Measurements from ENCODE around the gene COL13A1.

Gene COL13A1

GRCh38 chr10:69928339-69928738 is 126.6 kb downstream of the COL13A1 start:
- TF ChIP-seq, protein P1, sequence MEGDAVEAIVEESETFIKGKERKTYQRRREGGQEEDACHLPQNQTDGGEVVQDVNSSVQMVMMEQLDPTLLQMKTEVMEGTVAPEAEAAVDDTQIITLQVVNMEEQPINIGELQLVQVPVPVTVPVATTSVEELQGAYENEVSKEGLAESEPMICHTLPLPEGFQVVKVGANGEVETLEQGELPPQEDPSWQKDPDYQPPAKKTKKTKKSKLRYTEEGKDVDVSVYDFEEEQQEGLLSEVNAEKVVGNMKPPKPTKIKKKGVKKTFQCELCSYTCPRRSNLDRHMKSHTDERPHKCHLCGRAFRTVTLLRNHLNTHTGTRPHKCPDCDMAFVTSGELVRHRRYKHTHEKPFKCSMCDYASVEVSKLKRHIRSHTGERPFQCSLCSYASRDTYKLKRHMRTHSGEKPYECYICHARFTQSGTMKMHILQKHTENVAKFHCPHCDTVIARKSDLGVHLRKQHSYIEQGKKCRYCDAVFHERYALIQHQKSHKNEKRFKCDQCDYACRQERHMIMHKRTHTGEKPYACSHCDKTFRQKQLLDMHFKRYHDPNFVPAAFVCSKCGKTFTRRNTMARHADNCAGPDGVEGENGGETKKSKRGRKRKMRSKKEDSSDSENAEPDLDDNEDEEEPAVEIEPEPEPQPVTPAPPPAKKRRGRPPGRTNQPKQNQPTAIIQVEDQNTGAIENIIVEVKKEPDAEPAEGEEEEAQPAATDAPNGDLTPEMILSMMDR (IDR thresholded peaks at IDR 0.05; ENCODE audit: poor library complexity, severe bottlenecking) = no peak

GRCh38 chr10:69929575-69929974 is 127.9 kb downstream of the COL13A1 start:
- Histone ChIP-seq H3K27me3 (ENCODE audit: insufficient read depth, poor library complexity, severe bottlenecking) (no peaks in the 10 kb centered on the region), H3K36me3 (ENCODE audit: low read depth) (no peaks in the 10 kb centered on the region), H3K9me3 (ENCODE audit: severe bottlenecking) (no peaks in the 10 kb centered on the region), H3K4me3 (ENCODE audit: severe bottlenecking) (no peak overlapping the region), H3K27ac (ENCODE audit: poor library complexity, severe bottlenecking) (no peak overlapping the region), H3K4me1 (ENCODE audit: insufficient read depth, poor library complexity, severe bottlenecking) (no peaks in the 10 kb centered on the region)
- no peak for DNase-seq (ENCODE audit: low spot score)
- no peak for ATAC-seq (ENCODE audit: low read depth)
- TF ChIP-seq, protein P1 (IDR thresholded peaks at IDR 0.05; ENCODE audit: poor library complexity, severe bottlenecking) = no peak

More at GRCh38 chr10:69928339-69928738, 126.6 kb downstream of the COL13A1 start:
- Histone ChIP-seq H3K36me3 (ENCODE audit: low read depth) (no peaks in the 10 kb centered on the region), H3K9me3 (ENCODE audit: severe bottlenecking) (no peaks in the 10 kb centered on the region), H3K27ac (ENCODE audit: poor library complexity, severe bottlenecking) (no peak overlapping the region), H3K4me1 (ENCODE audit: insufficient read depth, poor library complexity, severe bottlenecking) (no peaks in the 10 kb centered on the region), H3K27me3 (ENCODE audit: insufficient read depth, poor library complexity, severe bottlenecking) (no peaks in the 10 kb centered on the region), H3K4me3 (ENCODE audit: severe bottlenecking) (no peak overlapping the region)
- DNase-seq (ENCODE audit: low spot score) (no peak), ATAC-seq (ENCODE audit: low read depth) (no peak)

GRCh38 chr10:69934768-69935167 is 133.1 kb downstream of the COL13A1 start:
- ATAC-seq (ENCODE audit: low read depth) (no peak), DNase-seq (ENCODE audit: low spot score) (no peak)
- TF ChIP-seq, protein P1 (IDR thresholded peaks at IDR 0.05; ENCODE audit: poor library complexity, severe bottlenecking) = no peak
- H3K9me3 ChIP-seq (ENCODE audit: severe bottlenecking) = no peaks in the 10 kb centered on the region
- H3K4me1 ChIP-seq (ENCODE audit: insufficient read depth, poor library complexity, severe bottlenecking) = no peaks in the 10 kb centered on the region
- no peaks in the 10 kb centered on the region for H3K27me3 ChIP-seq (ENCODE audit: insufficient read depth, poor library complexity, severe bottlenecking)
- no peak overlapping the region for H3K27ac ChIP-seq (ENCODE audit: poor library complexity, severe bottlenecking)
- H3K36me3 ChIP-seq (ENCODE audit: low read depth) = no peaks in the 10 kb centered on the region
- no peak overlapping the region for H3K4me3 ChIP-seq (ENCODE audit: severe bottlenecking)

GRCh38 chr10:69936091-69936490 is 134.4 kb downstream of the COL13A1 start:
- TF ChIP-seq, protein P1 (IDR thresholded peaks at IDR 0.05; ENCODE audit: poor library complexity, severe bottlenecking) = no peak
- Histone ChIP-seq H3K27ac (ENCODE audit: poor library complexity, severe bottlenecking) (no peak overlapping the region), H3K36me3 (ENCODE audit: low read depth) (no peaks in the 10 kb centered on the region), H3K4me1 (ENCODE audit: insufficient read depth, poor library complexity, severe bottlenecking) (no peaks in the 10 kb centered on the region), H3K4me3 (ENCODE audit: severe bottlenecking) (no peak overlapping the region), H3K27me3 (ENCODE audit: insufficient read depth, poor library complexity, severe bottlenecking) (no peaks in the 10 kb centered on the region), H3K9me3 (ENCODE audit: severe bottlenecking) (no peaks in the 10 kb centered on the region)
- DNase-seq (ENCODE audit: low spot score) (no peak), ATAC-seq (ENCODE audit: low read depth) (peak; percentile 48; the same call in 1 of the 3 replicates)

DNA sequence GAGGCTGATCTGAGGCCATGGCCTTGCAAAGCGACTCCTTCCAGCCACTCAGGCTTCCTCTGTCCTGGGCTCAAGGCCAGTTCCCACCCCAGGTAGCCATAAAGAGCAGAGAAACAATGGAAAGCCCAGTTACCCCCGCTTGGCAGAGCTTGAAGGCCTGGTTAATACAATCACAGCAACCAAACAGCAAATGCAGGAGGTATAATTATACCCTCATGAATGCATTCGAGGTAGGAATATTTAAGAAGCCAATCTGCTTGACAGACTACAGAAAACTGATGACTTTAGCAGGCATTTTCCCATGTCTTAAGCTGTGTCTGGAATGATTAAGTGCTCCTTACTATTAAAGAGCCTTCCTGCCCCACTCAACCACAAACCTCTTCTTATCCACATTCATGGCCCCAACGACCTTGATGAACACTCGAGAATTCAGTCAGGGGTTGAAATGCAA is 136.9 kb downstream of the COL13A1 start:
- H3K9me3 ChIP-seq (ENCODE audit: severe bottlenecking) = no peaks in the 10 kb centered on the region
- no peak overlapping the region for H3K4me3 ChIP-seq (ENCODE audit: severe bottlenecking)
- ATAC-seq (ENCODE audit: low read depth) (no peak), DNase-seq (ENCODE audit: low spot score) (no peak)
- H3K36me3 ChIP-seq (ENCODE audit: low read depth) = no peaks in the 10 kb centered on the region
- no peak overlapping the region for H3K27ac ChIP-seq (ENCODE audit: poor library complexity, severe bottlenecking)
- no peaks in the 10 kb centered on the region for H3K4me1 ChIP-seq (ENCODE audit: insufficient read depth, poor library complexity, severe bottlenecking)
- no peaks in the 10 kb centered on the region for H3K27me3 ChIP-seq (ENCODE audit: insufficient read depth, poor library complexity, severe bottlenecking)
- TF ChIP-seq, protein P1 (IDR thresholded peaks at IDR 0.05; ENCODE audit: poor library complexity, severe bottlenecking) = no peak
